GM18502 (cell line): Measurements from ENCODE around the gene FMR1NB.
A peak's percentile ranks its signal among the peaks of the same experiment; 100 is the strongest.

Experiments used
- ATAC-seq: cut with Tn5 transposase; IDR thresholded peaks from one replicate; pipeline ENCODE4 v1.9.1; 2021; ENCODE audit warnings: mild to moderate bottlenecking; ENCODE audit not compliant: unreplicated experiment, poor library complexity

The FMR1NB gene, protein sequence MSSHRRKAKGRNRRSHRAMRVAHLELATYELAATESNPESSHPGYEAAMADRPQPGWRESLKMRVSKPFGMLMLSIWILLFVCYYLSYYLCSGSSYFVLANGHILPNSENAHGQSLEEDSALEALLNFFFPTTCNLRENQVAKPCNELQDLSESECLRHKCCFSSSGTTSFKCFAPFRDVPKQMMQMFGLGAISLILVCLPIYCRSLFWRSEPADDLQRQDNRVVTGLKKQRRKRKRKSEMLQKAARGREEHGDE

DNA sequence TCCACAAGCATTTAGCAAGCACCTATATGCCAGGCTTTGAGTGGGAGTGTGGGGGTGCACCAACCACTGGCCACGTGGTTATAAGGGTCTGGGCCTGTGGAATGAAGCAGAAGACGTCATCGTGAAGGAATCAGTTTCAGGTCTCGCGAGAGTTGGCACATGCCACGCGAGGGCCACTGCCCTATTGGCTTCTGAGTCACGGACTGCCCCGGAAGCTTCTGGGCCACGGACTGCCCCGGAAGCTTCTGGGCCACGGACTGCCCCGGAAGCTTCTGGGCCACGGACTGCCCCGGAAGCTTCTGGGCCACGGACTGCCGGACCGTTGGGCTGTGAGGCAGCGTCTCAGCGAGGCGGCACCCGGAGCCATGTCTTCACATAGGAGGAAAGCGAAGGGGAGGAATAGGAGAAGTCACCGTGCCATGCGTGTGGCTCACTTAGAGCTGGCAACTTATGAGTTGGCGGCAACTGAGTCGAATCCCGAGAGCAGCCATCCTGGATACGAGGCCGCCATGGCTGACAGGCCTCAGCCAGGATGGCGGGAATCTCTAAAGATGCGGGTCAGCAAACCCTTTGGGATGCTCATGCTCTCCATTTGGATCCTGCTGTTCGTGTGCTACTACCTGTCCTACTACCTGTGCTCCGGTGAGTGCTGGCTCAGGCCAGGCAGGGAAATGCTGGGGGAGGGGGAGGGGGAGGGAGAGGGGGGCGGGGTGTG lies at the start of gene FMR1NB:
Gene FMR1NB (plus strand): TSS at position 300 of the 715 bp plus-strand sequence. CDS start 66 bp downstream, at position 366.
- ATAC-seq, result no peak

DNA sequence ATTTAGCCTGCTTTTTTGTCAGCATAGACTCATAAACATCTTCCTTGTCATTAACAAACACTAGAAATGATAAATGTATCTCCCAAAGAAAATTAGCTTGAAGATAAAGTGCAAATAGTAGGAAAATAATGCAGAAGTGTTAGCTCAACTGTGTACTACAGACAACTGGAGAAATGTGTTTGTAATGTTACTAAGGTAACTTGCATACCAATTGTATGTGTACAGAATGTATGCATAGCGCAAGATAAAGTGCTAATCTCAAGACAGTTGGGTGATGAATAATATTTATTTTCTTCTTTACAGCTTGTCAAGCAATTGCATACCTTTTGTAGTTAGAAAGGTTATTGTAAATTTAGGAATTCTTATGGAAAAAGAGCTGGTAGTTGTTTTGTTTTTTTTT lies 47.3 kb upstream of the FMR1NB start:
- ATAC-seq, result no peak

DNA sequence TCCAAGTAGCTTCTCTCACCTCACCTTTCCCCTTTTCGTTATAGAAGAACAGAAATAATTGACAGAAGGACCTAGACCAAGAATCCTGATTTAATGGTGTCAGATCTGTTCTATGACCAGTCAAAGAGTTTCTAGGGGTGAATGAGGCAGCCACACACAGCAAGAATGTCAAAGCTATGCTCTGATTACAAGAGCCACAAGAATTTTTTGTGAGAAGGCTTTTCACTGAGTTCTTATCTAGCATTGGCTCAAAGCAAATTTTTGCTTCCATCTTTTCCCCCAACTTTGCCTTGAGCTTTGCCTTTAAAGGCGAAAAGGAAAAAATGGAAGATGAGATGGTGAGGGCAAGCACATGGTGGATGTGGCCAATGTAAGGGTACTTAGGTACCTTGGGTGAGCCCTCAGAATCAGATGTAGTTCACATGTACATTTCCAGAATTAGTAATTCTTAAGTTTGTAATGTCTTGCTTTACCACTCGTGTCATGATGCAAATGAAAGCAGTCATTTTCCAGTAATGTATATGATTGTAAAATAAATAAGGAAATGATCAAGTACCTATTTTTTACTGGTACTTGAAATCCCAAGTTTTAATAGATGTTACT lies 45.9 kb upstream of the FMR1NB start:
- ATAC-seq, result no peak

DNA sequence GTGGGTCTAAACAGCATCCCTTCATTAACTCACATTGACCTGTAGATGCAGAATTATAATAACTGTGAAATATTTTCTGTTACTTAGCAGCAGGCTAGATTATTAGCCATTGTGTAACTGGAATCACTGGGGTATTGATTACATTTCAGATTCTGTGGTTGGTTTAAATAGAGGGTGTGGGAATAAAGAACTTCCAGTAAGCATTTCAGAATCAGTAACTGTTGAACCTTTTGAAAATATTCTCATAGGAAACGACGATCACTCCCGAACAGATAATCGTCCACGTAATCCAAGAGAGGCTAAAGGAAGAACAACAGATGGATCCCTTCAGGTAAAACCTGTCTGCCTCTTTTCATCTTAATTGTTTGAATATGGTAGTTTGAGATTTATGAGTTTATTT lies 35.9 kb upstream of the FMR1NB start:
- no peak for ATAC-seq

DNA sequence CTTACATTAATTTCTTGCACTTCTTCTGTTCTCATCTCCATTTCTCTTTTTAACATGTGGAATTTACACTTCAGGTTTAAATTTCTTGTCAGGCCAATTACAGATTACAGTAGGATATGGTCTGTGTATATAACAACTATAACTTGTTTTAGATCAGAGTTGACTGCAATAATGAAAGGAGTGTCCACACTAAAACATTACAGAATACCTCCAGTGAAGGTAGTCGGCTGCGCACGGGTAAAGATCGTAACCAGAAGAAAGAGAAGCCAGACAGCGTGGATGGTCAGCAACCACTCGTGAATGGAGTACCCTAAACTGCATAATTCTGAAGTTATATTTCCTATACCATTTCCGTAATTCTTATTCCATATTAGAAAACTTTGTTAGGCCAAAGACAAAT lies 32.6 kb upstream of the FMR1NB start:
- ATAC-seq, result no peak

DNA sequence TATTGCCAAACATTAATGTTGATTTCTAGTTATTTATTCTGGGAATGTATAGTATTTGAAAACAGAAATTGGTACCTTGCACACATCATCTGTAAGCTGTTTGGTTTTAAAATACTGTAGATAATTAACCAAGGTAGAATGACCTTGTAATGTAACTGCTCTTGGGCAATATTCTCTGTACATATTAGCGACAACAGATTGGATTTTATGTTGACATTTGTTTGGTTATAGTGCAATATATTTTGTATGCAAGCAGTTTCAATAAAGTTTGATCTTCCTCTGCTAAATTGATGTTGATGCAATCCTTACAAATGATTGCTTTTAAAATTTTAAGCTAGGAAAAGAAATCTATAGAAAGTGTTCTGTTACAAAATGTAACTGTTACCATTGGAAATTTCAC lies 30.8 kb upstream of the FMR1NB start:
- ATAC-seq, result no peak

DNA sequence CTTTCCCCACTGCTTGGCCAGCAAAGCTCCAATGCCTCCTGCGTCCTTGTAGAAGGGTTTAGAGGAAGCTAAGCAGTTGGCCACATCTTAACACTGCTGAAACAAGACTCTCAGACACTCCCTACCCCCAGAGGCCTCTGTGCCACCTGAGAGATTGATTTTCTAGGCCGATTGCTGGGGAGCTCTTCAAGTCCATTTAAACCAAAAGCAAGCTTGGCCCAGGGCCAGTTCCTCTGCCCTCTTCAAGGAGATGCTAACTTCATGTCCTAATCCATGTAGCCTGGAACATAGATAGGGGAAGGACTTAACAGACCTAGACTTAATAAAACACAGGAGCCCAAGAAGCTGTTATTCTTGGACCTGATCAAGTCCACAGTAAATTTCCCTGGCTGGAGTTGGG lies 27.2 kb upstream of the FMR1NB start:
- ATAC-seq, result no peak

DNA sequence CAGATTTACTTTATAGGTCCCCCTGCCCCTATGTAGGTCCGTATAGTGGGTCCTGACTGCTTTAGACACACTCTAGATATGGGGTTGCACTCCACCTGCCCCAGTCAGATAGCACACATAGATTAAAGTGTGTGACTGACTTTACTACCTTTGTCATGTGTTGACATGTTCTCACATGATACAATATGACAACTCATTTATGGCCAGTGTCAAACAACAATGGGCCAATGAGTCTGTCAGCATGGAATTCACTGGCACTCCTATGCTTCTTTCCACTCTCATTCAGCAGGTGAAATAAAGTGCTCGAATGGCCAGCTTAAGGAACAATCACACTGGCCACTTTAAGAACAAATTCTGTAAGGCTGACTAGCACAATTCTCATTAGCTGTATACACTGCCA lies 23.8 kb upstream of the FMR1NB start:
- no peak for ATAC-seq

DNA sequence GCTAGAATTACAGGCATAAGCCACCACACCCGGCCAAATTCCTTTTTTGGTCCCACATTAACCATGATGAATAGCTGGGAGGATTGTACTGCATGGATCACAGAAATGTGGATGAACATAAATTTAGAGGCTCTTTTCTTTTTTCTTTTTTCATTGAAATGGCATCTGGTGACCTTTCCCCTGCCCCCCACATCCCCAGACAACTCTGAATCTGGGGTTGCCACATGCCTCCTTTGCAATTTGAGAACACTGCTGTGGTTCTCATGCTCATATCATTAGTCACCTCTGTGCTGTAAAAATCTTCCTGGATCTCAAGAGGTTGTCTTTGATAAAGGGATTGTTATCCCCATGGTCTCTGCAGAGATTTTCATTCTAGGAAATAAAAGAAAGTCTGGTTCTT lies 22.8 kb upstream of the FMR1NB start:
- ATAC-seq, result no peak

DNA sequence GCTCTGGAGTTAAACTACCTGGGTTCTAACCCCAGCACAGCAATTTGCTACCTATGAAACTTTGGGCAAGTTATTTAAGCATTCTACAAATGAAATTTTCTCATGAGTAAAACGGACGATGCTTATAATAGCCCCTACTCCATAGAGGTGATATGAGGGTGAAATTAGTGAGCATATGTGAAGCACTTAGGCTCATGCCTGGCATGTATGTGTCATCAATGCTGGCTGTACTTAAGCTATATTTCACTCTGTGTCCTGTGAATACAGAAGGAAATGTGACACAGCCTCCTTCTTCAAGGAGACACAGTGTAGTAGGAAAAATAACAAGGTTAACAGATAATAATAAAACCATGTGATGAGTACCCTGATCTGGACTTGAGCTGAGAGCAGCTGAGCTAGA lies 20.4 kb upstream of the FMR1NB start:
- no peak for ATAC-seq

DNA sequence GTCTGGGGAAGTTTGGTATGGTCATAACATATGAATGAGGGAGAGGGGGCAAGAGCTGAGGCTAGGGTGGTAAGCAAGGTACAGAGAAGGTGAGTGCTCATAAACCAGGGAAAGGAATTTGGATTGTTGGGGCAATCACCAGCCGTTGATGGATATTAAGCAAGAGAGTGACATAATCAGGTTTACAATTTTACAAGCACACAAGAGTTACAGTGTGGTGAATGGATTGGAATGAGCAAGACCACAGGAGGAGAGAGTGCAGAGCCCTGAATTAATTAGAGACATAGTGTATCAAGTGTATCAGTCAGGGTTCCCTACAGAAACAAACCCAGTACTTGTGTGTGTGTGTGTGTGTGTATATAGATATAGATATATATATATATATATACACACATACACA lies 18.7 kb upstream of the FMR1NB start:
- no peak for ATAC-seq

DNA sequence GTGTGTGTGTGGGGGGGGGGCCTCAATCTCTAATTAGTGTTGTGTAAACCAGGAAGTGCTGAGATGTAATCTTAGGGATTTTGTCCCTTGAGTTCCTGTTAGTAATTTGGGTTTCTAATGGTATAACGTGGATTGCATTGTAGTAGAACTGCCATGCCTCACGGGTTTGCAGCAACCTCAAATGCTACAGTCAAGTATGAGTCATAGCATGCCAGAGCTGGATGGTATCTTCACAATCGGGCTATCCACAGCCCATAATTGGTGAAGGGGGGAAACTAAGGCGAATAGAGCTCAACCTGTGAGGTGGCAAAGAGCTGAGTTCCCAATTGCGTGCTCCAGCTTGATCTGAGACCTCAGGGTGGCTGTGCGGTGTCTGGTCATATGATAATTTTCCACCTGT lies 2.2 kb upstream of the FMR1NB start:
- no peak for ATAC-seq

DNA sequence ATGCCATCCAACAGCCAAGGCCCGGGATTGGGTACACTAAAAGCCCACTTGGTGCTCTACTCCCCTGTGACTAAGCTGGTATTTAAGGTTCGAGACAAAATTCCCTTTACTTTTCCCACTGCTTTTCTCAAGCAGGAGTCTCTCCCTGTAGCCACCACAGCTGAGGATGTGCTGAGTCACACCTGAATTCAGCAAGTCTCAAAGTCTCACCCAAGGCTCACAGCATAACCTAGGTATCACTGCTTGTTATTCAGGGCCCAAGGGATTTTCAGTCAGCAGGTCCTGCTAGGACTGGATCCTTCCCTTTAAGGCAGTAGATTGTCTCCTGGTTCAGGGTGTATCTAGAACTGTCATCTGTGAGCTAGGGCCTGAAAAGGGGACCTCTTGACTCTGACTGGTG lies 39.2 kb downstream of the FMR1NB start:
- no peak for ATAC-seq

DNA sequence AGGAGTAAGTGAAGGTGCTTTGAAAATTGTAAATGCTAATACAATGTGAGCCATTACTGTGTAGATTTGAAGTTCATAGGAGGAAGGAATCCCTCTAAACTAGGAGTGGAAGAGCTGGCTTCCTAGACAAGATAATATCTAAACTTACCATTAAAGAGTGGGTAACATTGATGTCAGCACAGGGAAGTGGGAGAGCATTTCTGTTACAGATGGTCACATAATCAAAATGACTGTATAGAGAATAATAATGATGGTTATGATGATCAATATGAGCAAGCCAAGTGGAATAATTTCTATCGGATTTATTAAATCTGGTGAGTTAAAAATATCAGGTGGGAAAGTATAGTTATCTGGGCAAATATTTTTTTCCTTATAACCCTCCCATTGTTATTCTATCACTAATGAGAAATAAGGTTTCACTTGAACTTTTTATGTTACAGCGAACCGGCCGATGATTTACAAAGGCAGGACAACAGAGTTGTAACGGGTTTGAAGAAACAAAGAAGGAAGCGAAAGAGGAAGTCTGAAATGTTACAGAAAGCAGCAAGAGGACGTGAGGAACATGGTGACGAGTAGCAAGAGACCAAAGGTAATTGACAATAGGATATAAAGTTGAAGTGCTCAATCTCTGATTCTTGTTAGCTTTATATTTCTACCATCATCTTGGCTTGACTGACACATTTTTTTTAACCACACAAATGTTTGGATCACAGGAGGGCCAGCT lies 43.5 kb downstream of the FMR1NB start:
- ATAC-seq, result peak; percentile 92

DNA sequence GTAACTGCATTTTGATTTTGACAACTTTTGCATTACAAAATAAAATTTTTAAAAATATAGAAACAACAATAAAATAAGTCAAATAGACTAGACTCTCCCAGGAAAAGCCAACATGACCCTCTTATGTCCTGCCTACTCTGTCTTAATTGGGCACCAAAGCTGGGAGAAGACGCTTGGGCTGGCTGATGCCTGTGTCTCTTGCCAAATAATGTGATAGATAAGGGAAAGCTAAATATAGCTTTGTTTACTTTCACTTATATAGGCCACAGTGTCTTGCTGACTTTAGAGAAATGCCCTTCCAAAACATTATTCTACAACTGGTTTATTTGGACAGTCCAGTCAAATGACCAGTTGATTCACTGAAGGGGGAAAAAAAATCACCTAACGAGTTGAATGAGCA lies 54.2 kb downstream of the FMR1NB start:
- ATAC-seq, result no peak

DNA sequence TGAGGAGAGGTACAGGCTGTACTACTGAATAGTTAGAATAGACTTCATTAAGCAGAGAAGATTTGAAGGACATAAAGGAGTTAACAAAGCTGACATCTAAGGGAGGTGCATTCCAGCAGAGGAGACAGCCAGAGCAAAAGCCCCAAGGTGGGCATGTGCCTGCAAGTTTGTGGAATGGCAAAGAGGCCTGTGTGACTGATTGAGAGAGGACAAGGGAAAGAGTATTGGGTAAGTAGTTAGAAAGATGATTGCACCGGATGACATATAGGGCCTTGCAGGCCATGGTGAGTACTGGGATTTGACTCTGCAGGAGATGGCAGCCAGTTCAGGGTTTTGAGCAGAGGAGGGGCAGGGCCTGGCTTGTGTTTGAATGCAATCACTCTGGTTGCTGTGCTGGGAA lies 55.9 kb downstream of the FMR1NB start:
- no peak for ATAC-seq

DNA sequence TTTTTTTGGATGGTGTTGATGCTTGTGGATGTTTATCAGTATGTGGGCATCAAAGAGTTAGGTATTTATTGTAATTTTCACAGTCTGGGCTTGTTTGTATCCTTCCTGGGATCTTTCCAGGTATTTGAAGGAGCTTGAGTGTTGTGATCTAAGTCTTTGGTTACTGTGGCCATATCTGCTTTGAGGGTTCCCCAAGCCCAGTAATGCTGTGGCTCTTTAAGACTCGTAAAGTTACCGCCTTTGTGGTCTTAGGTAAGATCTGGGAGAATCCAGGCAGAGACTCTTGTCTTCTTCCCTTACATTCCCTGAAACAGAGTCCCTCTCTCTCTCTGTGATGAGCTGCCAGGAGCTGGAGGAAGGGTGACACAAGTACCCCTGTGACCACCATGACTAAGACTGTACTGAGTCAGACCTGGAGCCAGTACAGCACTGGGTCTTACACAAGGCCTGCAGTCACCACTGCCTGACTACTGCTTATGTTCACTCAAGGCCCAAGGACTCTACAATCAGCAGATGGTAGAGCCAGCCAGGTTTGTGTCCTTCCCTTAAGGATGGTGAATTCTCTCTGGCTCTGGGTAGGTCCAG lies 62.2 kb downstream of the FMR1NB start:
- ATAC-seq, result no peak

DNA sequence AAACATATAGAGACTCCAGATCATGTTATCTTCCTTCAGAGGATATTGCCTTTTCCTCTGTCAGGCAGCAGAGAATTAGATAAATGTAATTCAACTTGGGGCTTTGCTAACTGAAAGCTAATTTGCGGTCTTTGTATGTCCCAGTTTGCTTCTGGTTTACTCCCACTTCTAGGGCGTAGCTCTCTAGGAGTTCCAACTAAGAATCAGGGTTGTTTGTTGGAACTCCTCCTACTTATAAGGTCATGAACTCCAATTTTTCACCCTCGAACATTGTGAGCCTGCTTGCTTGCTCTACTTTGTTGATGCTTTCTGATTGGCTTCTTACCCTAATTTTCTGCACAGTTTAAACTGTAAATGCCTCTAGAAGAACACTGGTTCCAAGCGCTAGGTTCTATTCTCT lies 66.1 kb downstream of the FMR1NB start:
- no peak for ATAC-seq

DNA sequence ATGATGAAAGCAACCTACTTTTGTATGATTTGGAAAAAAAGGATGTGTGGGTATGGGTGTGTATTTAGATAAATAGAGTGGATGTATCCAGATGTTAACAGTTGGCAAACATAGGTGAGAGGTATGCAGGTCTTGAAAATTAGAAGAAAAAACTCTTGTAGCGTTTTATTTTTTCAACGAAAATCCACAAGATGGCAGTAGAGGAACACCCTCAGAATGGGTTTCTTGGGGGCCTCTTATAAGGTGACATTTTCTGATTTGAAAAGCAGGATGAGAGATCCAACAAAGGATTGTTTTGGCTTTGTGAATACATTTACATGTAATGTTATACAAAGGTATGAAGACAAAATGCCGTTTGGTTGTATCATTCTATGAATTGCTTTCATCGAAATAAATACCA lies 68.3 kb downstream of the FMR1NB start:
- ATAC-seq, result peak; percentile 65

DNA sequence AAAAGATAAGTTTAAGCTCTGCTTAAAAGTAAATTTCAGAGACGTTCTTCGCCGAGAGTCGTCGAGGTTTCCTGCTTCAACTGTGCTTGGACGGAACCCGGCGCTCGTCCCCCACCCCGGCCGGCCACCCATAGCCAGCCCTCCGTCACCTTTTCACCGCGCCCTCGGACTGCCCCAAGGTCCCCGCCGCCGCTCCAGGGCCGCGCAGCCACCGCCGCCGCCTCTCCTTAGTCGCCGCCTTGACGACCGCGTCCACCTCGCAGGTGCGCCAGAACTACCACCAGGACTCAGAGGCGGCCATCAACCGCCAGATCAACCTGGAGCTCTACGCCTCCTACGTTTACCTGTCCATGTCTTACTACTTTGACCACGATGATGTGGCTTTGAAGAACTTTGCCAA lies 70.8 kb downstream of the FMR1NB start:
- no peak for ATAC-seq

DNA sequence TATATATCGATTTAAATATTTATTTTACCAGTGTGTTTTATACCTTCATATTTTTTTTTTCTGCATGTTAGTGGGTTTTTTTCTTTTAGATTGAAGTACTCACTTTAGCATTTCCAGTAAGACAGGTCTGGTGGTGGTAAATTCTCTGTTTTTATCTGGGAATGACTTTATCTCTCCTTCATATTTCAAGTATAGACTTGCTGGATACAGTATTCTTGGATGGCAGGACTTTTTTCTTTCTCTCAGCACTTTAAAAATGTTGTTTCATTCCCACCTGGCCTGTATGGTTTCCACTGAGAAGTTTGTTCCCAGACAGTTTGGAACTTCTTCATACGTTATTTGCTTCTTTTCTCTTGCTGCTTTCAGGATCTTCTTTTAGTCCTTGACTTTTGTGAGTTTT lies 86.1 kb downstream of the FMR1NB start:
- ATAC-seq, result no peak
